HG03025 (cell line): ENCODE results near the gene SMIM38.

Experiments
- ATAC-seq: cut with Tn5 transposase; IDR thresholded peaks from one replicate; pipeline ENCODE4 v1.9.1; 2021; ENCODE audit warnings: mild to moderate bottlenecking, moderate library complexity; ENCODE audit not compliant: unreplicated experiment, low FRiP score

Gene SMIM38

GRCh38 chr11:69174841-69175240 is 19.1 kb downstream of the SMIM38 start:
- no peak for ATAC-seq

- no peak for ATAC-seq
Observed at GRCh38 chr11:69178819-69179482, 23.2 kb downstream of the SMIM38 start.

- no peak for ATAC-seq
Observed at GRCh38 chr11:69180226-69180625, 24.5 kb downstream of the SMIM38 start.

DNA sequence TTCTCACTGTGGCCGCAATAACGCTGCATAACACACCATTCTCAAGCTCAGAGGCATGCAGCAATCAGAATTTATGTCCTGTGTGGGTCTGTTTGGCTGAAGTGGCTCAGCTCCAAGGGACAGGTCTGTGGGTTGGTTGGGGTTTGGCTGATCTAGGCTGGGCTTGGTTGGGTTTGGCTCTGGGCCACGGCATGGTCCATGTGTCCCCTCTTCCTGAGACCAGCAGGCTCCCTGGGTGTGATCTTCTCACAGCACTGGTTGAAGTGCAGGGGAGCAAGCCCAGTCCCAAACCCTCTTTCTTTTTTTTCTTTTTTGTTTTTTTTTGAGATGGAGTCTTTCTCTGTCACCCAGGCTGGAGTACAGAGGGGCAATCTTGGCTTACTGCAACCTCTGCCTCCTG is 25.0 kb downstream of the SMIM38 start:
- ATAC-seq: no peak

DNA sequence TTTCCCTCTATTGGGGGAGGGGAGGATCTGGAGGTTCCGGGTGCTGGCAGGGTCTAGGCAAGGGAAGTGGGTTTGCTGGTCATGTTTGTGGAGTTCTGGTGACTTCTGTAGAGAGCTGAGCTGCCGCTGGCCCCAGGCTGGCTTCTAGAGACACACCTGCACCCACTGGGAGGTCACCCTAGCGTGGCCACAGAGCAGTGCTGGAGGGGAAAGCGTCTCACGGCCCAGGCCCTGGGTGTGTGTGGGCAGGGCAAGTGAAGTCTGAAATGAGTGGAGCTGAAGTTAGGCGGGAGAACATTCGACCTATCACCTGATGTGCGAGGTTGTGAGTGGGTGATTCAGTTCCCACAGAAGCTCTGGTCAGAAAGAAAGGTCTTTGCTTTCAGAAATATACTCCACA is 27.9 kb downstream of the SMIM38 start:
- no peak for ATAC-seq

DNA sequence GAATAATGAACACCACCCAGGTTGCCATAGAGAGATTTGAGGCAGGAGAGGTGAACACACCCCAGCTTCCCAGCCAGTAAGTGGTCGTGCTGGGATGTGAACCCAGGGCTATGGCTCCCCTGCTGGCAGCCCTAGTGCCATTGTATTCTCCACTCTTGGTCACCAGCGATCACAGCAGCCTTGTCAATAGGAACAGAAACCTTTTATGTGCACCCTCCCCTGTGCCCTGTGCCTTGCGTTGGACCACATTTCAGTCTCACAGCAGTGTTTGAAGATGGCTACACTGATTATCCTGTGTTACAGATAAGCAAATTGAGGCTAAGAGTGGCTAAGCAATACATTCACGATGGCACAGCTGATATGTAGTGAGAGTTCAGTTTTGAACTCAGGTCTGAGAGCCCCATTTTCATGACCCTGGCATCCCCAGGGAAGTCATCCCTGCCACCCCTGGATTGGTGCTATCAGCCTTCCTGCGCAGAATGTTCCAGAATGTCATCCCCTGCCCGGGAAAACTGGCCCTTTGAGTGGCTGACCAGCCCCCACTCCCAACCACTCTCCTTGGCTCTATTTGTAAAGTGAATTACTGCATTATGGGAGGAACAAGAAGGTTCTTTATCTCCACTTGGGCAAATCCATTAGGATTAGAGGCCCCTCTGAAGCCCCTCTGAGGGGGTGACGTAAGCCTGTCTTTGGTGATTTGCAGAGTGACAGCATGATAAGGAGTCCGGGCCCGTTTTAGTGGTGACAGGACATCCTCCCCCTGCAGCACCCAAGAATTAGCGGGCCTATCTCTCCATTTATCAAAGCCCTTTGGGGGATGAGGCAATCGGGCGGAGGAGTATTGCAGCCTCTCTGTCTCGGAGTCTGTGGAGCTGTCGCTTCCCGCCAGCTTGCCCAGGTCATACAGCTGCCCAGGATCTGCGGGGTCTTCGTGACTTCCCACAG is 30.9 kb downstream of the SMIM38 start:
- no peak for ATAC-seq

GRCh38 chr11:69187540-69188065 is 31.9 kb downstream of the SMIM38 start:
- ATAC-seq: no peak

GRCh38 chr11:69189059-69189458 is 33.3 kb downstream of the SMIM38 start:
- ATAC-seq: no peak

- no peak for ATAC-seq
Observed at GRCh38 chr11:69190796-69191536, 35.2 kb downstream of the SMIM38 start.

DNA sequence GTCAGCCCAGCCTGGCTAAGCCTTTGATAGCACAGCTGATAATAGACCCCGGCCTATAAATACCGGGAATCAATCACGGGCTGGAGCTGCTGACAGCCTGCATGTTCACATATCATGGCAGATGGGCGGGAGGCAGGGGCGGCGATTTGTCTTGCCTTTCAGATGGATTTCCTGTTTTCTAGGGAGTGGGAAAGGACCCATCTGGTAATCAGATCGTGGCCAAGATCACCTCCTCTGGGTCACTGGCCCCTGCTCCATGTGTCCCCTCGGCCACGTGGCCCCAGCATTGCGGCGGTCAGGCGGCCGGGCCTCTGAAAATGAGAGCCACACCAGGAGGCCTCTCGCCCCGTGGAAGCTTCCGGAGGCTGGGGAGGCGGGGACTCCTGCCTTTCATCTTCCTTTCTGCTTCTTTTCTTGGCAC is 36.6 kb downstream of the SMIM38 start:
- no peak for ATAC-seq

DNA sequence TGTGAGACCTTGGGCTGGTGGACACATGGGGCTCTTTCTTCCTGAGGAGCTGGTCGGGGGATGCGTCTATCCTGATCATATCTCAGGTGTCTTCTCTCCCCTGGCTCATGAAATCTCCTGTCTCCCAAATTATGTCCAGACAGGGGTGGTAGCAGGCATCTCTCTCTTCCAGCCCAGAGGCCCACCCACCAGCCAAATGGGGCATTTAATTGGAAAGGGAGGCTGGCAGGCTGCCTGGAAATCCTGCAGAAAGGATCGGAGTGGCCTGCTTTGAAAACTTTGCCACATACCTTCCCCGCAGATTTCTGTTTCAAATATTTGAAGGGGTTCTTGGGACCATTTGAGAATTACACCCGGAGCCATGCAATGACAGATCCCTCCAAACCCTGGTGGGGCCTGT is 37.4 kb downstream of the SMIM38 start:
- no peak for ATAC-seq

- ATAC-seq: no peak
Observed at GRCh38 chr11:69193629-69194028, 37.9 kb downstream of the SMIM38 start.

GRCh38 chr11:69194396-69194795 is 38.7 kb downstream of the SMIM38 start:
- ATAC-seq: no peak

DNA sequence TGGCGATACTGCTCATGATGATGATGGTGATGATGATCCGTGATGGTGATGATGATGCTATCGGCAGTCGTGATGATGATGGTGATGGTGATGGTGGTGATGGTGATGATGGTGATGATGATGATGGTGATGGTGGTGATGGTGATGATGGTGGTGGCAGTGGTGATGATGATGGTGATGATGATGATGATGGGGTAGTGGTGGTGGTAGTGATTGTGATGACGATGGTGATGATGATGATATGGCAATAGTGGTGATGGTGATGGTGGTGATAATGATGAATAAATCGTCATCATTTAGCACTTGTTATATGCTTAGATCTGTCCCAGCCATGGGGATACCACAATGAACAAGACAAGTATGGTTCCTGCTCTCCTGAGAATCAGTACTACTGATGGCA is 39.2 kb downstream of the SMIM38 start:
- no peak for ATAC-seq

DNA sequence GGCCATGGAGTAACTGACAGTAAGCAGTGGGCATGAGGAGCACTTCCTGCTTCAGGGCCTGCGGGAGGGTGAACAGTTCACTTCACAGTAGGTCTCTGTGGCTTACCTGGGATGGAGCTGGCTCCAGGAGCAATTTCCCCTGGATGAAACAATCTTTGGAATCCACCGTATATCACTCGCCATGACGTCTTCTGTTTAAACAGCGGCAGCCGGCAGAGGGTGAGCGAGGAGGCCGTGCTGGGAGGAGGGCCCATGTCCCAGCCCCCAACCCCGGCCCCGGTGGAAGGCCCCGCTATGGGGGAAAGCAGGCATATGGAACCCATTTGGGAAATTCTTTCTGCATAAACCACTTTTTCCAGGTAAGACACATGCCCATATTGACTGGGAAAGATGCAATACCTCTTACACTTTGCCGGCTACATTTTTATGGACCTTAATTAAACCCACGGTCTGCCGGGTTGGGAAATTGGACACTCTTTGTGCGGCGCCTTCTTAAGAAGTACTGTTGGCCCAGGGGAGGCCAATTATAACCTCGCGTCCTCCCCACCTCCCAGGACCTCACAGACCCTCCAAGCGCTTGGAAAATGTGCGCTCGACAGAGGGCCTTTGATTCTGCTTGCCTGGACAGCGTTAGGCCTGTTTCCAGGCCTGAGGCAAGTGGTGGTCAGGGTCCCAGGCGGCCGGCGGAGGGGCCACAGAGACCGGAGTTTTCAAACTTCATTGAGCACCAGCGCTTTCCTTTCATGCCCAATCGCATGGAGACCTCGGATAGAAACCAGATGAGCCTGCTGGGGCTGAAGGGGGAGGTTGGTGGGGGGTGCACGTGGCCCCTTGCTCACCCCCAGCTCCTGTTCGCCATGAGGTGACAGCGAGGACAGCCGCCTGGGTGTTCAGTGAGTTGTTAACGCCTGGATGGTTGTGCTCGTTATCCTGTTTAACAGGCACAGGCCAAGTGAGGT is 40.4 kb downstream of the SMIM38 start:
- no peak for ATAC-seq

- ATAC-seq: no peak
Observed at GRCh38 chr11:69196783-69197169, 41.0 kb downstream of the SMIM38 start.

GRCh38 chr11:69198891-69199582 is 43.3 kb downstream of the SMIM38 start:
- ATAC-seq: no peak

- ATAC-seq: no peak
Observed at GRCh38 chr11:69199583-69200315, 44.0 kb downstream of the SMIM38 start.
